Activated T-helper 1 cell treated with anti-CD3 and anti-CD28 coated beads, Interleukin-2, amount 50 U/mL, for 16 hours (primary cell): ENCODE measurements around the gene OMP.

Experiments
- DNase-seq, 2 donors: peaks; one replicate each; pipeline ENCODE4 v3.0.0-alpha.2; 2020; ENCODE audit warnings: low read depth in 1 of 2, low spot score in 1 of 2

Gene OMP

GRCh38 chr11:77101043-77101537 is 1.6 kb upstream of the OMP start:
- DNase-seq: no peak

- no peak for DNase-seq
Measured at GRCh38 chr11:77103319-77103718, 679 bp downstream of the OMP start.

GRCh38 chr11:77104727-77105126 is 2.1 kb downstream of the OMP start:
- no peak for DNase-seq

GRCh38 chr11:77106321-77106720 is 3.7 kb downstream of the OMP start:
- no peak for DNase-seq

GRCh38 chr11:77106759-77107158 is 4.1 kb downstream of the OMP start:
- DNase-seq: no peak

- DNase-seq: no peak
Measured at GRCh38 chr11:77107950-77108349, 5.3 kb downstream of the OMP start.

GRCh38 chr11:77108436-77108835 is 5.8 kb downstream of the OMP start:
- no peak for DNase-seq

GRCh38 chr11:77109236-77110019 is 6.8 kb downstream of the OMP start:
- DNase-seq: no peak

- DNase-seq: no peak
Measured at GRCh38 chr11:77110836-77111235, 8.2 kb downstream of the OMP start.

GRCh38 chr11:77111277-77111676 is 8.6 kb downstream of the OMP start:
- no peak for DNase-seq

GRCh38 chr11:77111946-77112345 is 9.3 kb downstream of the OMP start:
- no peak for DNase-seq

- DNase-seq: no peak
Measured at GRCh38 chr11:77112641-77113381, 10.2 kb downstream of the OMP start.

GRCh38 chr11:77113382-77114088 is 10.9 kb downstream of the OMP start:
- no peak for DNase-seq

- no peak for DNase-seq
Measured at GRCh38 chr11:77114089-77114463, 11.4 kb downstream of the OMP start.

GRCh38 chr11:77115181-77115611 is 12.6 kb downstream of the OMP start:
- DNase-seq: no peak

- DNase-seq: no peak
Measured at GRCh38 chr11:77115956-77116355, 13.3 kb downstream of the OMP start.

GRCh38 chr11:77117492-77117891 is 14.9 kb downstream of the OMP start:
- no peak for DNase-seq

GRCh38 chr11:77118086-77118485 is 15.4 kb downstream of the OMP start:
- DNase-seq: no peak

- DNase-seq: no peak
Measured at GRCh38 chr11:77118971-77119370, 16.3 kb downstream of the OMP start.

GRCh38 chr11:77119531-77119936 is 16.9 kb downstream of the OMP start:
- DNase-seq: no peak

GRCh38 chr11:77120571-77120970 is 17.9 kb downstream of the OMP start:
- no peak for DNase-seq
